Stimulated activated effector memory CD8-positive, alpha-beta T cell treated with anti-CD3 and anti-CD28 coated beads, Interleukin-12 subunit alpha, Interleukin-12 subunit beta, amount 100 ng/mL, for 72 hours (primary cell): Measurements from ENCODE around the gene KIF23.
A peak's percentile ranks its signal among the peaks of the same experiment; 100 is the strongest.

Experiments used
- ATAC-seq: fragments of 150-1000 bp; cut with Tn5 transposase; 2 replicates; pipeline ENCODE4 v1.10.0; 2021
- DNase-seq, 2 donors: peaks; one replicate each; pipeline ENCODE4 v3.0.0; 2021 to 2022; ENCODE audit warnings: low spot score in 2 of 2
- H3K27ac Mint-ChIP-seq: one replicate; pipeline ENCODE4 v1.8.0; 2022; ENCODE audit warnings: mild to moderate bottlenecking, mixed read lengths
- H3K36me3 Mint-ChIP-seq: one replicate; pipeline ENCODE4 v1.8.0; 2022; ENCODE audit warnings: mild to moderate bottlenecking, mixed read lengths
- H3K4me1 Mint-ChIP-seq: one replicate; pipeline ENCODE4 v1.8.0; 2022; ENCODE audit warnings: mixed read lengths
- H3K4me3 Mint-ChIP-seq: one replicate; pipeline ENCODE4 v1.8.0; 2022; ENCODE audit warnings: mild to moderate bottlenecking, mixed read lengths
- H3K9me3 Mint-ChIP-seq: one replicate; pipeline ENCODE4 v1.8.0; 2022; ENCODE audit warnings: mixed read lengths

Gene KIF23

DNA sequence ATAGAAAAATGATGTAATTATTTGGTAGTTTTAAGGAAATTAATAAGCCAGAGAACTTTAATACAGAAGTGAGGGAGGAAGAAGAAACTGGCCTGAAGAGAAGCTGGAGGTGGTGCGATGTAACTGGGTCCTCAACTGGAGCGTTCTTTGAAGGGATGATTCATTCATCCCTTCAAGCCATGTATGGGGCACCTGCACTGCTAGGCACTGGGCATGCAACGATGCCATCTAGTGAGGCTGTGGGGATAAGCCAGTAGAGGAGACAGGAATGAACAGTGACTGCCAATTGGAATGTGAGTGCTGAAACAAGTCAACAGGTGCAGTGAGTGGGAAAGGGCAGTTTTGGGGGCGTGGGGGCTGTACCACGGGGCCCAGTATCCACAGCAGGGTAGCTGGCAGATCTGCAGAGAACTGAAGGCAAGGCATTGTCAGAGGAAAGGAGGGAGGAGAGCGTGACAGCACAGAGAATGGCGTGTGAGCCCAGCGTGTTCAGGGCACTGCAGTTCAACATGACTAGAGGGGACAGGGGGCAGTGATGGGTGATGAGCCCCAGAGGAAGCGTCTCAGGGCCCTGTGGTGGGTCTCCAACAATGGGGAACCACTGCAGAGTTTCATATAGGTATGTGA is 3.8 kb upstream of the KIF23 start:
- H3K4me1 Mint-ChIP-seq, result peaks cover 7% of the 10 kb centered on the region
- no peaks in the 10 kb centered on the region for H3K36me3 Mint-ChIP-seq
- no peak overlapping the region for H3K4me3 Mint-ChIP-seq
- ATAC-seq (no peak), DNase-seq (no peak)
- H3K27ac Mint-ChIP-seq, result no peak overlapping the region
- no peaks in the 10 kb centered on the region for H3K9me3 Mint-ChIP-seq

DNA sequence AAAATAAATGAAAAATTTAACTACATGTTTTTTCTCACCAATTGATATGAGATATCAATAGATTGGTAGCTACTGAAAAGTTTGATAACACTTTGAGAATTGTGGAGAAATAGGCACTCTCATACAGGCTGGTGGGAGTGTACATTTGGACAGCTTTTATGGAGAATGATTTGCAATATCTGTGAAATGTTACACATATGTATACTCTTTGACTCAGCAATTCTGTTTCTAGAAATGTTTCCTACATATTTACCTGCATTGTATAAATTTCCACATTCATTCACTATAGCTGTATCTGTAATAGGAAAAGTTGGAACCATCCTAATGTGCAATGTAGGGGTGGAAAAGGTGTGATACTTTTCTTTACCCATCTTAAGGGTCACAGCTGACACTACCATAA is 1.9 kb upstream of the KIF23 start:
- no peak overlapping the region for H3K27ac Mint-ChIP-seq
- peaks cover 7% of the 10 kb centered on the region for H3K4me1 Mint-ChIP-seq
- DNase-seq (no peak), ATAC-seq (no peak)
- H3K9me3 Mint-ChIP-seq, result no peaks in the 10 kb centered on the region
- no peaks in the 10 kb centered on the region for H3K36me3 Mint-ChIP-seq
- H3K4me3 Mint-ChIP-seq, result no peak overlapping the region

DNA sequence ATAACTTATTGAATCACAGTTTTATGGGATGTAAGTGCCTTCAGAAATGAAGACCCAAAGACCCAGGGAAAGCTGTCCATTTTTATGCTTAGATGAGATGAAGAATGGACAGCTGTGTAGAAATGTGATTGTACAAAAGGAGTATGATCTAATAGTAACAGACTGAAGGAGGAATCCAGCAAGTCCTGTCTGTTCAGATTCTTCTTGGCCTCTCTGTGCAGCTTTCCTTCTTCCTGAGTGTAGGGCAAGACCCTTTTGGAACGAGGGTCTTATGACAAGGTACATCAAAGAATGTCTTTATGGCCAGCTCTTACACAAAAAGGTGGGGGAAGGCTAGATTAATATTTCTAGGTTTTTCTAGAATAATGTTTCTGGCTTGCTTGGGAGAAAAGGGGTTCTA is 1.4 kb upstream of the KIF23 start:
- Mint-ChIP-seq H3K4me3 (no peak overlapping the region), H3K9me3 (no peaks in the 10 kb centered on the region), H3K27ac (no peak overlapping the region), H3K4me1 (peaks cover 7% of the 10 kb centered on the region), H3K36me3 (no peaks in the 10 kb centered on the region)
- no peak for ATAC-seq
- DNase-seq, result no peak

DNA sequence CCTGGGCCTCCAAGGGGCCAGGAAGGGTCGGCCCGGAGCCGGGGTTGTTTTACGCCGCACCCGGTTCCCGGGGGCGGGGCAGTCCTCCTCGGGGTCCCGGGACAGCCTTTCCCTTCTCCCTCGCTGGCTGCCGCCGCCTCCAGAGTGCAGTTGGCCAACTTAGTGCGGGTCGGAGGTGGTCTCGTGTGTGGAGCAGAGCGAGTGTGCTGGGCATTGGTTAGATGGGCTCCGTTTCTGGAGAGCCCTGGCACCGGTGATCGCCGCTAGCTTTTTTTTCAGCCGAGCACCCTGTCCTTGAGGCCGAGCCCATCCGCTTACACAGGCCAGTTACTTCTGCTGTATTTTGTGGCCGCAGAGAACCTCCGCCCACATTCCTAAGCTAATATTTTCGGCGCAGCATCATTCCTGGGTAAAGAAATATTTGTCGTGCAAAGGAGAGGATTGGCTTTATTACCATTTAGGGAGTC is 585 bp downstream of the KIF23 start:
- Mint-ChIP-seq H3K4me1 (peaks cover 7% of the 10 kb centered on the region), H3K36me3 (peaks cover 18% of the 10 kb centered on the region), H3K4me3 (peak overlapping the region; percentile 78), H3K27ac (no peak overlapping the region), H3K9me3 (no peaks in the 10 kb centered on the region)
- ATAC-seq, result peak; percentile 44
- peak; percentile 14 to 66 for DNase-seq

DNA sequence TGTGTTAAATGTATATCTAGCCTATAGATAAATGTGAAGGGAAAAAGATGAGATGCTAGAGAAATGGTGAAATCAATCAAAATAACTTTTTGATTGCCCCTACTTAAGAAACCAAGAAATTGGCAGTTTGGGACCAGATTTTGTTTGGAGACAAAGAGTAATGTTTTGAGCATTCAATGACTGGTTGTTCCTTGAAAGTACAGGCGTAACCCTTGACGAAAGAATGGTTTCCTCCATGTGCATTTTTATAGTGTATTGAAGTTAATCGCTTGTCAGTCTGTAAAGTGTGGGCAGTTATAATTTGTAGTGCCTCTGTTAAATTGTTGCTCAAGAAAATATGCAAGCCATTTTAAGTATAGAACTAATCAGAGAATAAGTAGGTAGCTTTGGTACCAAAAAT is 1.2 kb downstream of the KIF23 start:
- Mint-ChIP-seq H3K36me3 (peaks cover 20% of the 10 kb centered on the region), H3K9me3 (no peaks in the 10 kb centered on the region), H3K27ac (no peak overlapping the region), H3K4me1 (peaks cover 7% of the 10 kb centered on the region), H3K4me3 (peak overlapping the region; percentile 78)
- DNase-seq (no peak), ATAC-seq (no peak)

DNA sequence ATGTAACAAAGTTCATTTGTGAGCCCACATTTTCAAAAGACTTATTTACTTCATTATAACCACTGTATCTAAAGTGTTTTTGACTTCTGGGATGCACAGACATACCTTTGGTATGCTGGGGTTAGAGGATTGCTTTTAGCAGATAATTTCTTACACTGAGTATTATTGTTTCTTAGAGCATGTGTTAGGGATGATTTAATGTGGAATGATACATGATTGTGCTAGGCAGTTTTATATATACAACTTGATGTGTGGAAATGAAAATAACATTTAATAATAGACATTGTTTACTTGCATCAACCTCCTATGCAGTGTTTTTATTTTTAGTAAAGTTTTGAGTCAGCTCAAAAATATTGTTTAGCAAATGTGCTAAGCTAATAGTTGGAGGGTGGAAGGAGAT is 3.4 kb downstream of the KIF23 start:
- H3K9me3 Mint-ChIP-seq, result no peaks in the 10 kb centered on the region
- no peak for ATAC-seq
- no peak overlapping the region for H3K27ac Mint-ChIP-seq
- no peak overlapping the region for H3K4me3 Mint-ChIP-seq
- H3K4me1 Mint-ChIP-seq, result peaks cover 7% of the 10 kb centered on the region
- DNase-seq, result no peak
- peaks cover 37% of the 10 kb centered on the region for H3K36me3 Mint-ChIP-seq

DNA sequence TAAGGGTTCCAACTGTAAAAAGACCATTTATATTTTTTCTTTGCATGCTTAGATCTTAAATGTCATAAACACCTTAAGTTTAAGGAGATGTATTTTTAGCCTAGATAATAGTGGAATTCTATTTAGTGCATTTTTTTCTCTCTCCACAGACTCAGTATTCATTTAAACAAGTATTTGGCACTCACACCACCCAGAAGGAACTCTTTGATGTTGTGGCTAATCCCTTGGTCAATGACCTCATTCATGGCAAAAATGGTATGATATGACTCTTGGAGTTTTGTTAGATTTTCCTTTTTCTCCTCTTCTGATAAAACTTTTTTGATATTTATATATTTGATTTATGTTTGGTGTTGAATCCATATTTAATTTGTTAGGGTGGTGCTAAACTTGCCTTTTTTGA is 7.3 kb downstream of the KIF23 start:
- H3K36me3 Mint-ChIP-seq, result peaks cover 64% of the 10 kb centered on the region
- H3K27ac Mint-ChIP-seq, result no peak overlapping the region
- DNase-seq (no peak), ATAC-seq (no peak)
- H3K4me1 Mint-ChIP-seq, result no peaks in the 10 kb centered on the region
- H3K9me3 Mint-ChIP-seq, result no peaks in the 10 kb centered on the region
- H3K4me3 Mint-ChIP-seq, result no peak overlapping the region

DNA sequence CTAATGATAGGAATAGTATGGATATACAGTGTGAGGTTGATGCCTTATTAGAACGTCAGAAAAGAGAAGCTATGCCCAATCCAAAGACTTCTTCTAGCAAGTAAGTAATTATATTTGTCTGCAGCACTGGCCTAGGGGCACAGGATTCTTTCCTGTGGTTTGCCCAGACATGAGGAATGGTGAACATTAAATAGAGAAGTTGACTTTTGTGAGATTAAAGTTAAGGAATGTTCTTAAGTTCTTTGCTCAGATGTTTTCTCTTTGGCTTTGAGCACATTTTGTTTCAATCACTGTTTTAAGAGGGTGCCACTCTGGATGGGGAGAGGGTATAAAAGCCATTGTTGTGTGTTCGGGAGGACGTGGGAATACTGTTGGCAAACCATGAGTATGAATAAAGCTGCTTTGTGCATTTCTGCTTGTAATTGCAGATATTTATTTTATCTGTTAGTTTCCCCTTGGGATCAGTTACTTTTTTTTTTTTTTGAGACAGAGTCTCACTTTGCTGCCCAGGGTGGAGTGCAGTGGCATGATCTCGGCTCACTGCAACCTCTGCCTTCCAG is 8.3 kb downstream of the KIF23 start:
- no peaks in the 10 kb centered on the region for H3K9me3 Mint-ChIP-seq
- H3K4me3 Mint-ChIP-seq, result no peak overlapping the region
- no peak for ATAC-seq
- peaks cover 73% of the 10 kb centered on the region for H3K36me3 Mint-ChIP-seq
- H3K27ac Mint-ChIP-seq, result no peak overlapping the region
- H3K4me1 Mint-ChIP-seq, result no peaks in the 10 kb centered on the region
- DNase-seq, result no peak

DNA sequence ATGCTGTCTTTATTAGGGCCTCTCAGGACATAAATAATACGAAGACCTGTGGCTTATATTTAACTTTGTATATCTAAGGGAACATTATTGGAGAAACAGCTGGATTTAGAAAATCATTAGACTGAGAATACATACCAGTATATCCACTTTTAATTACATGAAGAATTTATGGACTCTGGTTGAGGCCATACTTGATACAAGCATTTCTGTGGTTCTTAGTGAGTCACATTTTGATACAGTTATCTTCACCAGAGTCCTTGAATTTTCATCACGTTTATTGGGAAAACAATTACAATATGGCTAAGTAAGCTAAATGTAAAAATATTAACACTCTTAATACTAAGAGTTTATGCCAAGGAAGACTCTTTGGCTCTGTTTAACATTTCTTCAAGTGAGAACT is 9.9 kb downstream of the KIF23 start:
- Mint-ChIP-seq H3K4me1 (no peaks in the 10 kb centered on the region), H3K4me3 (no peak overlapping the region), H3K9me3 (no peaks in the 10 kb centered on the region), H3K36me3 (peaks cover 68% of the 10 kb centered on the region), H3K27ac (no peak overlapping the region)
- DNase-seq, result no peak
- ATAC-seq, result no peak

DNA sequence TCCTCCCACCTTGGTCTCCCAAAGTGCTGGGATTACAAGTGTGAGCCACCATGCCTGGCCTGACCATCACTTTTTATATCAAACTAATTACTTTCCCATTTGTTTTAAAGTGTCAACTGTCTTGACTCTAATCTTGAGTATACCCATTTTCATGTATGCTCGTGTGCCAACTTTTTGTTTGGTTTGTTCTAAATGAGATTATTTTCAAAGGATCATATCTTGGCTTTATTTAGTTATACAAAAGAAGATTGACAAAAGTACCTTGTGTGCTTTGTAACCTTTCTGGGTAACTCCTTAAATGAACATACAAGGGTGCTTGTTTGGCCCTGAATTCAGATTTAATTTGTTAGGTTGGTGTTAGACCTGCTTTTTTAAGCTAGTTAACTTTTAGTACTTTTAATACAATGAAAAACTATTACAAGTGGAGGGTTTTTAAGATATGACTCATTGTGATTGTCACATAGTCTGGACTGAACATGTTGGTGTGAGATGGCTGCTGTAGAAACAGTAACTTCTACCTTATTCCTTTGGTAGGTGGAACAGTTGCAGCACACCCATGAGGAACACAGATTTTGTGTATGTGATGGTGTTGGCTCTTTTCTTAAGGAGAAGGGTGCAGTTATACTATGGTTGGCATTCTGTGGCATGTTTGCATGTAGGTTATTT is 10.7 kb downstream of the KIF23 start:
- Mint-ChIP-seq H3K9me3 (no peaks in the 10 kb centered on the region), H3K27ac (peak overlapping the region; percentile 7), H3K4me3 (no peak overlapping the region), H3K36me3 (peaks cover 68% of the 10 kb centered on the region), H3K4me1 (no peaks in the 10 kb centered on the region)
- DNase-seq (no peak), ATAC-seq (no peak)

DNA sequence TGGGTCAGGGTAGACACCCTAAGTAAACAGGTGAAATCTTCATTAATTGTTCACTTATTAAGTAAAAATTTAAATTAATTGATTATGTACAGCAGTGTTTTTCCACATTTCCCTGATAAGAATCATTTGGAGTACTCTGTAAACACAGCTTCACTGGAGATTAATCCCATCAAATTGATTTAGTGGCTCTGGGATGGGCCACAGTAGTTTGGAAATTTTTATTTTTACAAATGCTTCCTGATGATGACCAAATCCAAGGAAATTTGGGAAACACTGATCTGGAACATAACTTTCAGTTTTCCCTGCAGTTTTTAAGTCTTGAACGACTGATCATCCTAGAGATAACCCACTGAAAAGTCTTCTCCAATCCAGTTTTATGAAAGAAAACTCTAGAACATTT is 19.7 kb downstream of the KIF23 start:
- no peaks in the 10 kb centered on the region for H3K9me3 Mint-ChIP-seq
- H3K27ac Mint-ChIP-seq, result no peak overlapping the region
- ATAC-seq, result no peak
- H3K4me3 Mint-ChIP-seq, result no peak overlapping the region
- H3K36me3 Mint-ChIP-seq, result peaks cover 47% of the 10 kb centered on the region
- no peaks in the 10 kb centered on the region for H3K4me1 Mint-ChIP-seq
- DNase-seq, result no peak

DNA sequence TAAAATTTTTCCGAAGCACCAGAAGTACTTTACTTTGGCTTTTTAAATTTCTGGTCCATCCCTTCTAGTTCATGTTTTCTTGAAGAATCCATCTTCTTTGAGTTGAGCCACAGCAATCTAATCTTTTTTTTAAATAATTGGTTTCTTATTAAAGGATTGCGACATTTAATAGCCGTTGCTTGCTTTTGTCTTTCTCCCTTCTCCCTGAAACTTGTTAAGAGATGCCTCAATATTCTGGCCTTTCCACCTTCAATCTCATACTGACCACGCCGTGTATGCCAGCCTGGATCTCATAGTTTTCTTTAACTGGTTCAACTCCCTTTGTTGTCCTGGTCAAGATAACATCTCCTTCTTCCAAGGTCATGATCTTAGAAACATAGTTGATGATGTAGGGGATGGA is 20.1 kb downstream of the KIF23 start:
- Mint-ChIP-seq H3K36me3 (peaks cover 46% of the 10 kb centered on the region), H3K4me3 (no peak overlapping the region), H3K27ac (no peak overlapping the region), H3K4me1 (no peaks in the 10 kb centered on the region), H3K9me3 (no peaks in the 10 kb centered on the region)
- DNase-seq (no peak), ATAC-seq (no peak)

DNA sequence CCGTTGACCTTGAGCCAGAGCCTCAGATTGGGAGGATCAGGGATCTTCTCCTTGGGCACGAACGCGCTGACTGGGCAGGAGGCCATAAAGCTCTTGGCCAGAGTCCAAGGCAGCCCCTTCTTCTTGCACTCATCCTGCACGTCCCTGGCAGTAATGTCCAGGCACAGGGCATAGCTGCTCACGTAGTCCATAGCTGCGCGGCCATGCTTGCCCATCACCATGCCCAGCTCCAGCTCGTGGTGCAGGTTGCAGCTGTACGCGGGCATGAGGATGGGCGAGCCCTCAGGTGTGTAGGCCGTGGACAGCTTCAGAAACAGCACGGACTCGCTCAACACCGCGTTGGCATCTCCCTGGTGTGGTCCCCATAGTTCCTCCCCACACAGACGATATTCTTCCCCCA is 20.5 kb downstream of the KIF23 start:
- H3K27ac Mint-ChIP-seq, result no peak overlapping the region
- peaks cover 46% of the 10 kb centered on the region for H3K36me3 Mint-ChIP-seq

DNA sequence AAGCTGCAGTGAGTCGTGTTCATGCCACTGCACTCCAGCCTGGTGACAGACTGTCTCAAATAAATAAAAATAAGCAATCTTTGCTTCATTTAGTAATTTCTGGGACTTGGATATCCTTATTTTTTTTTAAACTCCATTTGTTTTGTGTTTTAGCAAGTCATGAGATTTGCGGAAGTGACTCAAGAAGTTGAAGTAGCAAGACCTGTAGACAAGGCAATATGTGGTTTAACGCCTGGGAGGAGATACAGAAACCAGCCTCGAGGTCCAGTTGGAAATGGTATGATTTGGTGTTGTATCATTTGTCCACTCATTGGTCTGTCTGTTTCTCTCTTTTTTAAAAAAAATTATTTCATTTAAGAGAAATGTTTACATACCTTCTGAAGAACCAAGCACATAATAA is 21.8 kb downstream of the KIF23 start:
- Mint-ChIP-seq H3K36me3 (peaks cover 55% of the 10 kb centered on the region), H3K4me1 (no peaks in the 10 kb centered on the region), H3K9me3 (no peaks in the 10 kb centered on the region), H3K27ac (no peak overlapping the region), H3K4me3 (no peak overlapping the region)
- ATAC-seq (no peak), DNase-seq (no peak)

More for the DNA sequence above, 20.5 kb downstream of the KIF23 start:
- no peaks in the 10 kb centered on the region for H3K4me1 Mint-ChIP-seq
- DNase-seq (no peak), ATAC-seq (no peak)
- no peaks in the 10 kb centered on the region for H3K9me3 Mint-ChIP-seq
- no peak overlapping the region for H3K4me3 Mint-ChIP-seq

DNA sequence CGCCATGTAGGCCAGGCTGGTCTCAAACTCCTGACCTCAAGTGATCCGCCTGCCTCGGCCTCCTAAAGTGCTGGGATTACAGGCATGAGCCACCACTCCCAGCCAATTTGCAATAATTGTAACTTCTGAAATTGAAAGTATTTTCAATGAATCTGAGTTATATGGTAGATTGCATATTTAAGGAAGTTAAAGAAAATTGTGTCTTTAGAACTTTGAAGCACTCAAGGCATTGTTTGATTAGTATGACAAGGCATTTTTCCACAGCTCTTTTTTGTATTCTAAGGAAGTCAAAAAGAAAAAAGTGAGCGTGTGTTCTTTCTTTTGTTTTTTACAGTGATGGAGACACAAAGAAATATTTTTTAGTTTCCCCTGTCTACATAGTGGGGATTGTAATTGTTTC is 22.8 kb downstream of the KIF23 start:
- DNase-seq (no peak), ATAC-seq (no peak)
- Mint-ChIP-seq H3K4me1 (no peaks in the 10 kb centered on the region), H3K36me3 (peaks cover 61% of the 10 kb centered on the region), H3K9me3 (no peaks in the 10 kb centered on the region), H3K27ac (no peak overlapping the region), H3K4me3 (no peak overlapping the region)

DNA sequence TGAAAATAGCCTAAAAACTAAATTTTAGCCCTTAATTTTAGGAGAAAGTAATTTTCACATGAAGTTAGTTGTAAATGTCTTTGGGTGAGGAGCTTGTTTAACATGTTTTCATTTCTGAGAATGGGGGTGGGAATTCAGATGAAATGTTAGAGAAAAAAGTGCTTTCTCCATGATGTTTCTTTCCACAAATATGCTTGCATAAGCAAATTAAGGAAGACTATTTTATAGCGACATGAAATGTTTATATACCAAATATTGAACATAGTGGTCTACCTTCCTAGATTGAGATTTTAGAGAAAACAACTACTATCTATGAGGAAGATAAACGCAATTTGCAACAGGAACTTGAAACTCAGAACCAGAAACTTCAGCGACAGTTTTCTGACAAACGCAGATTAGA is 25.5 kb downstream of the KIF23 start:
- ATAC-seq (no peak), DNase-seq (no peak)
- H3K4me3 Mint-ChIP-seq, result no peak overlapping the region
- peaks cover 8% of the 10 kb centered on the region for H3K4me1 Mint-ChIP-seq
- no peaks in the 10 kb centered on the region for H3K9me3 Mint-ChIP-seq
- peaks cover 68% of the 10 kb centered on the region for H3K36me3 Mint-ChIP-seq
- H3K27ac Mint-ChIP-seq, result no peak overlapping the region
